Rectal smooth muscle tissue (tissue), 1 donor: ENCODE results near the gene TTC9.

Experiments used
- H3K27ac ChIP-seq: one replicate; pipeline ENCODE4 v1.7.0; 2013; ENCODE audit warnings: low read depth, low read length, inconsistent platforms
- H3K27me3 ChIP-seq: one replicate; pipeline ENCODE4 v1.7.0; 2013; ENCODE audit warnings: low read length; ENCODE audit not compliant: control insufficient read depth, insufficient read depth
- H3K36me3 ChIP-seq: one replicate; pipeline ENCODE4 v1.7.0; 2013; ENCODE audit warnings: low read length; ENCODE audit not compliant: control insufficient read depth, insufficient read depth
- H3K4me1 ChIP-seq: one replicate; pipeline ENCODE4 v1.7.0; 2013; ENCODE audit warnings: low read length; ENCODE audit not compliant: control insufficient read depth, insufficient read depth
- H3K4me3 ChIP-seq: one replicate; pipeline ENCODE4 v1.7.0; 2013; ENCODE audit warnings: low read length
- H3K9ac ChIP-seq: one replicate; pipeline ENCODE4 v1.7.0; 2013; ENCODE audit warnings: low read length

Gene TTC9

DNA sequence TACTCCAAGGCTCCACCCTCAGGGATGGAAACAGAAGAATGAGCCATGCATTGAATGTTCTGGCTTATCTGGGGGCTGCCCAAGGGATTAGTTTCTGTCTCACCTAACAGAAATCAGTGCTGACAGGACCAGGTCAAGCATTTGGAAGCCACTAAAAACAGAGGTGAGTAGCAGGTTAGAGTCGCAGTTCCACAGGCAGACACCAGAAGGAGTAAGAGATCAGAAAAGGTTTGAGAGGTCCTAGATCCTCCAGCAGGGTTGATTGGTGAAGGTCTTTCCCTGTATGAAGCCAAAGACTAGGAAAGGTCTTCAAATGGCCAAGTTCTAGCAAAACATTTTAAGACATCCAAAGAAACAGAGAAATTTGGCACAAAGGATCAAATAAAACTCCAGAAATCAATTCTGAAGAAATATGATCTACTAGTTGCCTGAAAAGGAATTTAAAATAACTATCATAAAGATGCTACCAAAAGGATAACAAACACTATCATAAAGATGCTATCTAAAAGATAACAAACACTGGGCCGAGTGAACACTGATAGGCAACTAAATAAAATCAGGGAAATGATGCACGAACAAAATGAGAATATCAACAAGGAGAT, 19.5 kb upstream of the TTC9 start:
- Histone ChIP-seq H3K4me1 (no peaks in the 10 kb centered on the region), H3K4me3 (no peak overlapping the region), H3K36me3 (no peaks in the 10 kb centered on the region), H3K27me3 (no peaks in the 10 kb centered on the region), H3K27ac (no peak overlapping the region), H3K9ac (no peak overlapping the region)

DNA sequence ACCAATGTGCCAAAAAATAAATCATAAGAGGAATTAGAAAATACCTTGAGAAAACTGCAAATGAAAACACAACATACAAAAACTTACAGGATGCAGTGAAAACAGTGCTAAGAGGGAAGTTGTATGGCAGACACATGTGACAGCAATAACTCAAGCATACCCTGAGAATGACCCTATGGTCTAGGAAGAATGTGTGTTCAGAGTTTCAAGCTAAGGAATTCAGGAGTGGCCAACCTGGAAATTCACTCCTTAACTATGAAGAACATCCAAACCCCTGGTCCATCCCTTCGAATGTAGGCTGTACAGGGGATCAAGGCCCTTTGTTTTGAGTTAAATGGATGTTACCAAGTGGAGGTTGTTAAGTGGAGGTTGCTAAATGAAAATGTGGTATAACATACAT, 16.7 kb upstream of the TTC9 start:
- H3K4me3 ChIP-seq: no peak overlapping the region
- H3K27ac ChIP-seq: no peak overlapping the region
- H3K27me3 ChIP-seq: no peaks in the 10 kb centered on the region
- no peaks in the 10 kb centered on the region for H3K4me1 ChIP-seq
- H3K9ac ChIP-seq: no peak overlapping the region
- no peaks in the 10 kb centered on the region for H3K36me3 ChIP-seq

- Histone ChIP-seq H3K4me3 (no peak overlapping the region), H3K36me3 (no peaks in the 10 kb centered on the region), H3K9ac (no peak overlapping the region), H3K27me3 (no peaks in the 10 kb centered on the region), H3K4me1 (no peaks in the 10 kb centered on the region), H3K27ac (no peak overlapping the region)
Measured at GRCh38 chr14:70631948-70632347, 9.8 kb upstream of the TTC9 start.

DNA sequence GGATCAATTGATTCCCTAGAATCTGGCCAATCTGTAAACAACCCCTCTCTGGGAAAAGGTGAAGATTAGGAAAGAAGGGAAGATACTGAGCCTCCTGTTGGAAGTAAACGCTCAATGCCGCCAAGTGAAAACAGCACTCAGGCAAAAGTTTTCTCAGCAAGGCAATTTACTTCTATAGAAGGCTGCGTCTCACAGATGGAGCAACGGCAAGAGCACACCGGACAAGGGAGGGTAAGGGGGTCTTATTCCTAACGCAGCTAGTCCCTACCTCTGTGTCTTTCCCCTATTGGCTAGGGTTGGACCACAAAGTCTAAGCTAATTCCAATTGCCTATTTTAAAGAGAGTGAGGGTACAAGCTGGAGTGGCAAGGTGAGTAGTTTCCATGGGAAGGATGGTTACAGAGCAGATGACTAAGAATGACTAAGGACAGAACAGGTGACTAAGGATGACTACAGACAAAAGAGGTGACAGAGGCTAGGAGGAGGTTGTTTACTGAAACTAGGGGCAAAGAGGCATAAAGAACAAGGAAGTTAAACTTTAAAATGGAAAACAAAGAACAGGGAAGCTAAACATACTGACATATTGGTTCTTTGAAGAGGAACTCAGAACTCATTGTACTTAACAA, 5.6 kb upstream of the TTC9 start:
- H3K4me3 ChIP-seq: no peak overlapping the region
- H3K27ac ChIP-seq: no peak overlapping the region
- H3K4me1 ChIP-seq: no peaks in the 10 kb centered on the region
- H3K27me3 ChIP-seq: no peaks in the 10 kb centered on the region
- no peaks in the 10 kb centered on the region for H3K36me3 ChIP-seq
- no peak overlapping the region for H3K9ac ChIP-seq

DNA sequence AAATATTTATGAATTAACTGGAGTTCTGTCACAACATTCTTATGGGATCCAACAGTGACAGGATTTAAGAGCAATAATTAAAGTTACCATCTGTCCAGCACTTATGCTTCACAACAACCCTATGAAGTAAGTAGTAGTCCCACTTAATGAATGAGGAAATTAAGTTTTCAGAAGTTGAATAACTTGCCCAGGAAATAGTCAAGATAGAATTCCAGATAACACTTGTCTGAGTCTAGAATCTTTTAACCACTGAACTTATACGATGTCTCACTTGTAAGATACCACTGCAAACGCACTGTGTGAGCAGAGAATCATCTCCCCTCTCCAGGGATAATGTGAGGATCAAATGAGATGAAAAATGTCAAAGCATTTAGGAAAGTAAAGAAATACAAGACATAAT, 3.3 kb upstream of the TTC9 start:
- no peaks in the 10 kb centered on the region for H3K27me3 ChIP-seq
- H3K9ac ChIP-seq: no peak overlapping the region
- no peak overlapping the region for H3K27ac ChIP-seq
- H3K4me1 ChIP-seq: no peaks in the 10 kb centered on the region
- H3K4me3 ChIP-seq: no peak overlapping the region
- no peaks in the 10 kb centered on the region for H3K36me3 ChIP-seq

DNA sequence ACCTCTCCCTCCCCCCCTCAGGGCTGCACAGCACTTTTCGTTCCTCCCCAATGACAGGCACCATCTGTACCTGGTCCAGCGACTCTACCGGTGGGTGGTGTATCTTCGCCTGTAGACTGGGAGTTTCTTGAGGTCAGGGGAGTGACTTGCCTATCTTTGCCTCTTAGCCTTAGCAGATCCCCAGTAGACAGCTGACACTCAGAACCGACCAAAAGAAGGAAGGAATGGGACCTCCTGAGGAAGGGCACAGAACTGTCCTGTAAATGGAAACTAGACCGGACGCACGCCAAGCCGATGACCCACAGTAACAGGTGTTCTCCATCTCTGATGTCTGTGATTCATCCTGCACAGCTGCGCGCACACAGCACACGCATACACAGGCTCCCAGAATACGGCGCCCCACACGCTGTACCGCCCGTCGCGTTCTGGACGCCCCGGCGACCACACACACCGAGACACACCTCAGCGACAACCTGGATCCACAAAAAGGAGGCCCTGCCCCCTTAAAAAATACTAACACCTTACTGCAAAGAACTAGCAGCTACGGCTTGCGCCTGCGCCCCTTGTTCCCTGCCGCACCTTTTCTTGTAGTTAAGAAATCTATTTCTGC, 673 bp upstream of the TTC9 start:
- no peak overlapping the region for H3K9ac ChIP-seq
- H3K27ac ChIP-seq: no peak overlapping the region
- H3K4me3 ChIP-seq: peak overlapping the region; percentile 69
- no peaks in the 10 kb centered on the region for H3K27me3 ChIP-seq
- no peaks in the 10 kb centered on the region for H3K36me3 ChIP-seq
- H3K4me1 ChIP-seq: no peaks in the 10 kb centered on the region

DNA sequence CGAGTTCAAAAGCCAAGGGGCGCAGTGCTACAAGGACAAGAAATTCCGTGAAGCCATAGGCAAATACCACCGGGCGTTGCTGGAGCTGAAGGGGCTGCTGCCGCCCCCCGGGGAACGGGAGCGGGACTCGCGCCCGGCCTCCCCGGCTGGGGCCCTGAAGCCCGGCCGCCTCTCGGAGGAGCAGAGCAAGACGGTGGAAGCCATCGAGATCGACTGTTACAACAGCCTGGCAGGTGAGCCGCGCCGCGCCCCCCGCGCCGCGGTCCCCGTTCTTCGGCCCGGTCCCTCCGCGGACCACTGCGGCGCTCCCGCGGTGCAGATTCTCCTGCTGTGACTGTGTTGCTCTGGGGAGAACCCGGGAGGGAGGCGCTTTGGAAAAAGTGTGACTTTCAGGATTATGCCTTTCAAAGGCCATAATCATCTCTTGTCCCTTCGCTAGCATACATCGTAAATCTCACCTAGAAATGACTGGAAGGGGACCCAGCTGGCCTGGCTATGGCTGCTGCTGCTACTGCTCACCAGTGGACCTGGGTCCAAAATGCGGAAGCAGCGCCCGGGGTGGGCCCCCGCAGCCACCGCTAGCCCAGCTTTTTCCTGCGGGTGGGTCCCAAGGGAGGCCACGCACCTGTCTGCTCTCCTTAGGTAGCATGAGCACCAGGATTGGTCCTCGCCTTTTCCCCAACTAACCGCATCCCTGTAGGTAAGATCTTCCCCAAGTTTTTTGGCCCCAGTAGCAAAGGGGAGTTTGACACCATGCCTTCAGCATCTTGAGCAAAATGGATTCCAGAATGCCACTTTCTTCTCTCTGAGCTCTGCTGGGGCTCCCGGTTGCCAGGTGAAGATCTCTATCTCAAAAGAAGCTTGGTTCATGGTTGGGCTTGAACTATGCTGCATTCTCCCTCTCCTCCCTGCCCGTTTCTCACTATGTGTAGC, 853 bp downstream of the TTC9 start:
- Histone ChIP-seq H3K36me3 (no peaks in the 10 kb centered on the region), H3K4me3 (peak overlapping the region; percentile 68), H3K9ac (peak overlapping the region; percentile 27), H3K4me1 (no peaks in the 10 kb centered on the region), H3K27ac (no peak overlapping the region), H3K27me3 (no peaks in the 10 kb centered on the region)

DNA sequence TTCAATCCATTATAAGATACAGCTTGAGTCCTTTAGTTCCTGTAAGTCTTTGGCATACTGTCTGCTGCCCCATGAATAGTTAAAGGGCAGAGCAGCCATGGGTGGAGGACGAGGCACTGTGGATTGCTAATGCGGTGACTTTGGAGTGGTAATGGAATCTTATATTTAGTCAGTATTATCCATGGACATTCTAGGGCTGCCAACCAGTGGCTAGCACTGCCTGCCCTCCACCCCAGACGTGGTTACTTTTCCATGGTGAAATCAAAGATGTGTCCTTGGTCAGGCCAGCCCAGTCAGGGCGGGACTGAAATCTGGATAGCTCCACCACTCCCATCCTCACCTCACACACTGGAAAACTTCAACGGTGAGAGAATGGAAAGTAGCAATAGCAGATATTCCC, 2.3 kb downstream of the TTC9 start:
- H3K4me3 ChIP-seq: no peak overlapping the region
- no peak overlapping the region for H3K27ac ChIP-seq
- no peaks in the 10 kb centered on the region for H3K4me1 ChIP-seq

DNA sequence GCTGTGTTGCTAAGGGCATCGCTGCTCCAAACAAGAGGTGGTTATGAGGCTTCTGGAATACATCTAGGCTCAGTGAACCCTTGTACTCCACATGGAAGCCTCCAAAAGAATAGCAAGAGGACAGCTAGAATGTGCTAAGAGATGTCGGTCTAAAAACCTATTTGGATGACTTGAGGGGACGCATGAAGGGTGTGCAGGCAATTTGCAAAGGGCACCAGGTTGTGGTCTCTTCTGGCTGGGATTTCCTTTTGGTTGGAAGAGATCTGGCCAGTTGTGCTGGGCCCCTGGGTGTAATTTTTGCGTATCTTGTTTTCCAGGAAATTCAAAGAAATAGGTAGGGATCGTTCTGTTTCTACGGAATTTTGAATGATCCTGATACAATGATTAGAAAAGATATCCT, 4.2 kb downstream of the TTC9 start:
- no peak overlapping the region for H3K4me3 ChIP-seq
- no peak overlapping the region for H3K9ac ChIP-seq
- no peaks in the 10 kb centered on the region for H3K27me3 ChIP-seq
- H3K4me1 ChIP-seq: no peaks in the 10 kb centered on the region
- no peak overlapping the region for H3K27ac ChIP-seq
- no peaks in the 10 kb centered on the region for H3K36me3 ChIP-seq

More for the DNA sequence above, 2.3 kb downstream of the TTC9 start:
- Histone ChIP-seq H3K36me3 (no peaks in the 10 kb centered on the region), H3K9ac (no peak overlapping the region), H3K27me3 (no peaks in the 10 kb centered on the region)

DNA sequence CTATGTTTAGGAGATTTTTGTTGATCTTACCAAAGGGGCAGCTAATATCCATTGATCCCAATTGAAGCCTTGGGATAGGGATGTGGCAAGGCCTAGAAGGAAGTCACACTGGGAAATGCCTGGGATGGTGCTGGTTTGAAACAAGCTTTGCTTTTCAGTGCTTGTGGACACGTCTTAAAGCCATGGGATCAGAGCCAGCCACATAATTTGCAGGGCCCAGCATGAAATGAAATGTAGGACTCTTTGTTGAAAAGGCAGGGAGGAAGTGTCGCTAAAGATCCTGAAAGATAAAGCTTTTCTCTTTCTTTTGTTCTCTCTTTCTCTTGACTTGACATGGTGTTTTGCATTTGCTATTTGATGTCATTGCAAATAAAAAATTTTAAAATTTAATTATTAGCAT, 5.0 kb downstream of the TTC9 start:
- Histone ChIP-seq H3K27ac (no peak overlapping the region), H3K4me1 (no peaks in the 10 kb centered on the region), H3K36me3 (no peaks in the 10 kb centered on the region), H3K27me3 (no peaks in the 10 kb centered on the region), H3K4me3 (no peak overlapping the region), H3K9ac (no peak overlapping the region)

- H3K9ac ChIP-seq: no peak overlapping the region
- H3K36me3 ChIP-seq: no peaks in the 10 kb centered on the region
- no peaks in the 10 kb centered on the region for H3K4me1 ChIP-seq
- no peaks in the 10 kb centered on the region for H3K27me3 ChIP-seq
- H3K4me3 ChIP-seq: no peak overlapping the region
- no peak overlapping the region for H3K27ac ChIP-seq
Measured at GRCh38 chr14:70648346-70648745, 6.6 kb downstream of the TTC9 start.

DNA sequence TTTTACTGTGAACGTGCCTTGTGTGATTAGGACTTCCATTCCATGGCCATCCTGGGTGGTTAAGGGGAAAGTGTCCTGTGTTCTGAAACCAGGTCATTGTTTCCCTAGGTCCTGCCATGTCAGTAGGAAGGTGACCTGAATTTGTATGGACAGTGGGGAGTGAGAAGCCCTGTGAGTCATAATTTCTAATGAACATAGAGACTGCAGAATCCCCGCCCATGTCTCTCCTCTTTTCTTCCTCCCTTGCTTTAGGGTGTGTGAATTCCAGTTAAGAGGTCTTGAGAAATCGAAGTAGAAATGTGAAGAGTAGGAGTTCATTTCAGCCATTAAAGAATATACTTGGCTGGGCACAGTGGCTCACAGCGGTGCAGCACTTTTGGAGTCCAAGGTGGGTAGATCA, 8.1 kb downstream of the TTC9 start:
- Histone ChIP-seq H3K36me3 (no peaks in the 10 kb centered on the region), H3K9ac (no peak overlapping the region), H3K4me3 (no peak overlapping the region), H3K27me3 (no peaks in the 10 kb centered on the region), H3K4me1 (no peaks in the 10 kb centered on the region), H3K27ac (no peak overlapping the region)
